Common myeloid progenitor, CD34-positive (primary cell): Measurements from ENCODE around the gene SPAG9.

Experiments
- CTCF ChIA-PET: fragments of 350-600 bp; sonication (Branson Sonifier 250); formaldehyde crosslinking; loops from one replicate; lab custom pipeline; 2021; ENCODE audit warnings: antibody characterized with exemption; lab: Charles Lee
- POLR2A ChIA-PET: fragments of 350-600 bp; sonication (Branson Sonifier 250); formaldehyde crosslinking; loops from one replicate; lab custom pipeline; 2021; ENCODE audit warnings: antibody characterized with exemption; lab: Charles Lee
- DNase-seq, 3 donors: peaks; one replicate each; pipeline versions ENCODE4 v3.0.0 to v3.0.0-alpha.2; 2013
- H3K27ac ChIP-seq, 2 experiments: 1 replicate in 1 of 2; 2 replicates in 1 of 2; pipeline ENCODE4 v1.7.0; 2013; ENCODE audit warnings: inconsistent platforms in 2 of 2, low read length in 2 of 2, mild to moderate bottlenecking in 2 of 2, low read depth in 1 of 2, moderate library complexity in 1 of 2; ENCODE audit not compliant: severe bottlenecking in 2 of 2, insufficient read depth in 1 of 2, poor library complexity in 1 of 2
- H3K27me3 ChIP-seq, 5 experiments: replicated peaks in 2 of 5; 1 replicate in 3 of 5; 2 replicates in 2 of 5; pipeline versions ENCODE4 v1.6.1 to v1.7.0; 2013; ENCODE audit warnings: low read length in 4 of 5, mild to moderate bottlenecking in 2 of 5, moderate library complexity in 2 of 5, inconsistent platforms in 1 of 5; ENCODE audit not compliant: insufficient read depth in 5 of 5, control insufficient read depth in 4 of 5
- H3K36me3 ChIP-seq, 4 experiments: 1 replicate in 2 of 4; 2 replicates in 2 of 4; pipeline versions ENCODE4 v1.6.1 to v1.7.0; 2013; ENCODE audit warnings: low read length in 3 of 4, control low read depth in 1 of 4, mild to moderate bottlenecking in 1 of 4; ENCODE audit not compliant: control insufficient read depth in 4 of 4, insufficient read depth in 4 of 4
- H3K4me1 ChIP-seq, 4 experiments: 1 replicate in 3 of 4; 2 replicates in 1 of 4; pipeline versions ENCODE4 v1.6.1 to v1.7.1; 2013; ENCODE audit warnings: low read length in 3 of 4, mild to moderate bottlenecking in 3 of 4, control low read depth in 1 of 4, inconsistent platforms in 1 of 4, moderate library complexity in 1 of 4; ENCODE audit not compliant: control insufficient read depth in 4 of 4, insufficient read depth in 4 of 4; ENCODE audit errors: control extremely low read depth in 1 of 4
- H3K4me3 ChIP-seq, 7 experiments: 1 replicate in 4 of 7; 2 replicates in 3 of 7; pipeline versions ENCODE4 v1.5.1 to v1.7.0; 2013; ENCODE audit warnings: mild to moderate bottlenecking in 7 of 7, low read length in 6 of 7, moderate library complexity in 6 of 7, inconsistent platforms in 2 of 7, low read depth in 2 of 7, control low read depth in 1 of 7; ENCODE audit not compliant: insufficient read depth in 4 of 7, control insufficient read depth in 1 of 7; ENCODE audit errors: extremely low read depth in 1 of 7
- H3K9me3 ChIP-seq, 5 experiments: 1 replicate in 4 of 5; 2 replicates in 1 of 5; pipeline versions ENCODE4 v1.6.1 to v1.7.1; 2013; ENCODE audit warnings: low read length in 4 of 5, mild to moderate bottlenecking in 2 of 5, inconsistent platforms in 1 of 5, low read depth in 1 of 5, moderate library complexity in 1 of 5; ENCODE audit not compliant: control insufficient read depth in 4 of 5, insufficient read depth in 2 of 5; ENCODE audit errors: control extremely low read depth in 1 of 5
- WGBS: methylation state at CpG from one replicate; pipeline ENCODE4 v1.1.5; 2013; ENCODE audit not compliant: insufficient coverage; 5-methylcytosine and 5-hydroxymethylcytosine counted together

The SPAG9 gene

GRCh38 chr17:51079049-51079448 is 41.6 kb downstream of the SPAG9 start:
- no peaks in the 10 kb centered on the region for H3K27me3 ChIP-seq
- peaks cover 9 to 22% (median 15%) of the 10 kb centered on the region in 4 experiments for H3K36me3 ChIP-seq
- H3K4me3 ChIP-seq: no peak overlapping the region
- ChIA-PET CTCF (no interaction called here), POLR2A (no interaction called here)
- 100% methylated on average over 4 of the region's 5 CpGs for WGBS
- H3K9me3 ChIP-seq: no peaks in the 10 kb centered on the region
- H3K27ac ChIP-seq: no peak overlapping the region
- DNase-seq: no peak
- H3K4me1 ChIP-seq: no peaks in the 10 kb centered on the region

GRCh38 chr17:51078009-51078592 is 42.6 kb downstream of the SPAG9 start:
- H3K27ac ChIP-seq: no peak overlapping the region

GRCh38 chr17:51076821-51077220 is 43.8 kb downstream of the SPAG9 start:
- Histone ChIP-seq H3K27ac (no peak overlapping the region), H3K36me3 (peaks cover 8 to 22% (median 15%) of the 10 kb centered on the region in 4 experiments), H3K4me1 (peaks cover 0 to 5% (median under 1%) of the 10 kb centered on the region in 4 experiments), H3K9me3 (no peaks in the 10 kb centered on the region), H3K4me3 (no peak overlapping the region), H3K27me3 (no peaks in the 10 kb centered on the region)
- WGBS: 100% methylated on average over 3 of the region's 3 CpGs
- CTCF ChIA-PET: interaction anchor here (0.7 to 1.8 kb wide), 4 partner anchors 9 to 76 kb away, joined by 3 to 5 read pairs (median 3); no protein-coding TSS in a partner anchor
- DNase-seq: no peak
- POLR2A ChIA-PET: no interaction called here

More at GRCh38 chr17:51078009-51078592, 42.6 kb downstream of the SPAG9 start:
- CTCF ChIA-PET: interaction anchor here (0.8 to 1.8 kb wide), 3 partner anchors 8 to 77 kb away, joined by 3 to 5 read pairs (median 3); no protein-coding TSS in a partner anchor
- POLR2A ChIA-PET: no interaction called here
- Histone ChIP-seq H3K27me3 (no peaks in the 10 kb centered on the region), H3K4me1 (no peaks in the 10 kb centered on the region), H3K36me3 (peaks cover 9 to 22% (median 15%) of the 10 kb centered on the region in 4 experiments), H3K9me3 (no peaks in the 10 kb centered on the region), H3K4me3 (no peak overlapping the region)
- WGBS: 100% methylated on average over 5 of the region's 5 CpGs
- DNase-seq: no peak

- no peak for DNase-seq
- POLR2A ChIA-PET: no interaction called here
- no peaks in the 10 kb centered on the region for H3K9me3 ChIP-seq
- H3K4me1 ChIP-seq: peaks cover 0 to 27% (median 6%) of the 10 kb centered on the region in 4 experiments
- peaks cover 0 to 3% (median under 1%) of the 10 kb centered on the region in 4 experiments for H3K36me3 ChIP-seq
- no peak overlapping the region for H3K4me3 ChIP-seq
- H3K27me3 ChIP-seq: no peaks in the 10 kb centered on the region
- no peak overlapping the region for H3K27ac ChIP-seq
- CTCF ChIA-PET: no interaction called here
Observed at GRCh38 chr17:51071556-51071955, 49.1 kb downstream of the SPAG9 start.

- POLR2A ChIA-PET: no interaction called here
Observed at GRCh38 chr17:51065466-51065865, 55.2 kb downstream of the SPAG9 start.

GRCh38 chr17:51064061-51064735 is 56.5 kb downstream of the SPAG9 start:
- H3K4me1 ChIP-seq: peaks cover 4 to 9% (median 5%) of the 10 kb centered on the region in 4 experiments
- no peaks in the 10 kb centered on the region for H3K9me3 ChIP-seq
- H3K27me3 ChIP-seq: no peaks in the 10 kb centered on the region
- no CpG with 5 or more reads among the region's 1 CpG for WGBS
- CTCF ChIA-PET: interaction anchor here (1.1 to 1.7 kb wide), 3 partner anchors 9 to 11 kb away, joined by 3 to 4 read pairs (median 3); no protein-coding TSS in a partner anchor
- DNase-seq: peak in 1 of 3 donors; percentile 16
- H3K27ac ChIP-seq: no peak overlapping the region
- H3K36me3 ChIP-seq: peaks cover 0 to 3% (median 1%) of the 10 kb centered on the region in 4 experiments
- POLR2A ChIA-PET: no interaction called here
- H3K4me3 ChIP-seq: no peak overlapping the region

More at GRCh38 chr17:51065466-51065865, 55.2 kb downstream of the SPAG9 start:
- no peak overlapping the region for H3K27ac ChIP-seq
- H3K27me3 ChIP-seq: no peaks in the 10 kb centered on the region
- H3K4me1 ChIP-seq: peaks cover 4 to 18% (median 5%) of the 10 kb centered on the region in 4 experiments
- peaks cover 0 to 3% (median 1%) of the 10 kb centered on the region in 4 experiments for H3K36me3 ChIP-seq
- no peak overlapping the region for H3K4me3 ChIP-seq
- CTCF ChIA-PET: interaction anchor here (0.8 to 2.1 kb wide), 4 partner anchors 8 to 65 kb away, joined by 3 to 6 read pairs (median 4); no protein-coding TSS in a partner anchor
- WGBS: no CpG with 5 or more reads among the region's 1 CpG
- H3K9me3 ChIP-seq: no peaks in the 10 kb centered on the region
- DNase-seq: peak in 2 of 3 donors; percentile 43 to 60
